ENCODE data around the gene RRAGB.
"Not testable (repeated sequence)": the region's sequence is repeated elsewhere in the genome, so short reads cannot be mapped to it uniquely, and the experiment has no call there.

DNA sequence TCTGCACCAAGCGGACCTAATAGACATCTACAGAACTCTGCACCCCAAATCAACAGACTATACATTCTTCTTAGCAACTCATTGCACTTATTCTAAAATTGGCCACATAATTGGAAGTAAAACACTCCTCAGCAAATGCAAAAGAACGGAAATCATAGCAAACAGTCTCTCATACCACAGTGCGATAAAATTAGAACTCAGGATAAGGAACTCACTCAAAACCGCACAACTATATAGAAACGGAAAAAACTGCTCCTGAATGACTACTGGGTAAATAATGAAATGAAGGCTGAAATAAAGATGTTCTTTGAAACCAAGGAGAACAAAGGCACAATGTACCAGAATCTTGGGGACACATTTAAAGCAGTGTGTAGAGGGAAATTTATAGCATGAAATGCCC lies 12.5 kb upstream of the RRAGB start:
- TF ChIP-seq, protein P1, sequence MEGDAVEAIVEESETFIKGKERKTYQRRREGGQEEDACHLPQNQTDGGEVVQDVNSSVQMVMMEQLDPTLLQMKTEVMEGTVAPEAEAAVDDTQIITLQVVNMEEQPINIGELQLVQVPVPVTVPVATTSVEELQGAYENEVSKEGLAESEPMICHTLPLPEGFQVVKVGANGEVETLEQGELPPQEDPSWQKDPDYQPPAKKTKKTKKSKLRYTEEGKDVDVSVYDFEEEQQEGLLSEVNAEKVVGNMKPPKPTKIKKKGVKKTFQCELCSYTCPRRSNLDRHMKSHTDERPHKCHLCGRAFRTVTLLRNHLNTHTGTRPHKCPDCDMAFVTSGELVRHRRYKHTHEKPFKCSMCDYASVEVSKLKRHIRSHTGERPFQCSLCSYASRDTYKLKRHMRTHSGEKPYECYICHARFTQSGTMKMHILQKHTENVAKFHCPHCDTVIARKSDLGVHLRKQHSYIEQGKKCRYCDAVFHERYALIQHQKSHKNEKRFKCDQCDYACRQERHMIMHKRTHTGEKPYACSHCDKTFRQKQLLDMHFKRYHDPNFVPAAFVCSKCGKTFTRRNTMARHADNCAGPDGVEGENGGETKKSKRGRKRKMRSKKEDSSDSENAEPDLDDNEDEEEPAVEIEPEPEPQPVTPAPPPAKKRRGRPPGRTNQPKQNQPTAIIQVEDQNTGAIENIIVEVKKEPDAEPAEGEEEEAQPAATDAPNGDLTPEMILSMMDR (conservative IDR thresholded peaks at IDR 0.05), result not testable (repeated sequence)
- not testable (repeated sequence) for TF ChIP-seq ZFX (IDR thresholded peaks at IDR 0.05)

Data from C4-2B (cell line).